ENCODE measurements around the gene RHBDL1. TPM values are rescaled to one million over a fixed set of nuclear protein-coding genes. Genes with fewer than 3 reads are reported as not detected.

The RHBDL1 gene
- total and polyA plus RNA-seq, 2 donors (not counting 3 experiments of a cell fraction or from before 2014, with no cell fraction given) = 1.1 to 1.8 TPM

DNA sequence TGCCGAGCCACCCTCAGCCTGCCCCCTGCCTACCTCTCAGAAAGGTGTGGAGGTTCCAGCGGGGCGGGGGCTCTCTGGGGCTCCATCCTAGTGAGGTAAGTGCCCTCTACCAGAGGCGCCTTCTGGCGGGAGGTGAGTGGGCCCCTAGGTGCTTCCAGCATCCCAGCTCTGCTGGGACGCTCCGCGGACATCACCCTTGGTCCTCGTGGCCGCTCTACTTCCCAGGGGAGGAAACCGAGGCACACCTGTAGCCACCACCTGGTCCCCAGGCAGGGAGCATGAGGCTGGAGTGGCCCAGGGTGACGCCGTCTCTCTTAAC lies 32.5 kb upstream of the RHBDL1 start:
- intact Hi-C loops (cut with micrococcal nuclease) = no loop called here
- H3K9me1 ChIP-seq (replicated peaks; ENCODE audit: control insufficient read depth, extremely low read depth, insufficient read depth, low read length) = no peaks in the 10 kb centered on the region
- POLR2A ChIA-PET = no interaction called here
- dilution Hi-C loops (cut with MboI; ENCODE audit: extremely low pct_ligation_motif_present, low sequenced_read_pairs) = no loop called here
- H3K27ac ChIP-seq (ENCODE audit: insufficient read depth, low read depth, low read length) = no peak overlapping the region
- no peak overlapping the region for H3K4me3 ChIP-seq (replicated peaks in 1 of 3; ENCODE audit: insufficient read depth in 1 of 3, low read depth in 1 of 3, low read length in 3 of 3)
- H3K4me2 ChIP-seq (ENCODE audit: insufficient read depth, low read length) = no peak overlapping the region
- H3K9ac ChIP-seq (replicated peaks; ENCODE audit: extremely low read depth, insufficient read depth, low read length) = no peak overlapping the region
- H3K9me3 ChIP-seq (replicated peaks; ENCODE audit: control insufficient read depth, insufficient read depth, low read length) = no peaks in the 10 kb centered on the region
- CTCF ChIA-PET = interaction anchor here (1.1 kb wide), 1 partner anchor 18 kb away, joined by 3 read pairs; no protein-coding TSS in a partner anchor
- H3K79me2 ChIP-seq (ENCODE audit: control insufficient read depth, insufficient read depth, low read length) = no peaks in the 10 kb centered on the region
- H2AFZ ChIP-seq (ENCODE audit: low read depth, low read length) = no peak overlapping the region
- H3K27me3 ChIP-seq (ENCODE audit: control insufficient read depth in 2 of 2, insufficient read depth in 2 of 2, low read length in 2 of 2) = no peaks in the 10 kb centered on the region
- DNase-seq (ENCODE audit: low read depth, low spot score) (no peak), FAIRE-seq (no peak)
- no peaks in the 10 kb centered on the region for H3K36me3 ChIP-seq (ENCODE audit: control insufficient read depth in 2 of 2, extremely low read depth in 1 of 2, insufficient read depth in 2 of 2, low read length in 2 of 2)
- TF ChIP-seq JUN (IDR thresholded peaks at IDR 0.05; ENCODE audit: borderline replicate concordance, insufficient read depth, insufficient read length, low read depth) (no peak), EZH2 (IDR thresholded peaks at IDR 0.05; ENCODE audit: borderline replicate concordance, low read depth, low read length, severe bottlenecking) (no peak), GATA2 (IDR thresholded peaks at IDR 0.05; ENCODE audit: insufficient read depth, insufficient read length, low read depth, low read length) (no peak), POLR2AphosphoS5 (IDR thresholded peaks at IDR 0.05; ENCODE audit: insufficient read depth, low read depth, low read length) (no peak), POLR2A (IDR thresholded peaks at IDR 0.05; ENCODE audit: low read depth, low read length) (no peak), FOS (IDR thresholded peaks at IDR 0.05; ENCODE audit: borderline replicate concordance, insufficient read depth, low read length) (no peak), MYC (IDR thresholded peaks at IDR 0.05; ENCODE audit: low read depth, low read length) (no peak)
- TF ChIP-seq, protein P1, sequence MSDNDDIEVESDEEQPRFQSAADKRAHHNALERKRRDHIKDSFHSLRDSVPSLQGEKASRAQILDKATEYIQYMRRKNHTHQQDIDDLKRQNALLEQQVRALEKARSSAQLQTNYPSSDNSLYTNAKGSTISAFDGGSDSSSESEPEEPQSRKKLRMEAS (IDR thresholded peaks at IDR 0.05; ENCODE audit: insufficient read depth, insufficient read length) = no peak
- TF ChIP-seq, protein P2, sequence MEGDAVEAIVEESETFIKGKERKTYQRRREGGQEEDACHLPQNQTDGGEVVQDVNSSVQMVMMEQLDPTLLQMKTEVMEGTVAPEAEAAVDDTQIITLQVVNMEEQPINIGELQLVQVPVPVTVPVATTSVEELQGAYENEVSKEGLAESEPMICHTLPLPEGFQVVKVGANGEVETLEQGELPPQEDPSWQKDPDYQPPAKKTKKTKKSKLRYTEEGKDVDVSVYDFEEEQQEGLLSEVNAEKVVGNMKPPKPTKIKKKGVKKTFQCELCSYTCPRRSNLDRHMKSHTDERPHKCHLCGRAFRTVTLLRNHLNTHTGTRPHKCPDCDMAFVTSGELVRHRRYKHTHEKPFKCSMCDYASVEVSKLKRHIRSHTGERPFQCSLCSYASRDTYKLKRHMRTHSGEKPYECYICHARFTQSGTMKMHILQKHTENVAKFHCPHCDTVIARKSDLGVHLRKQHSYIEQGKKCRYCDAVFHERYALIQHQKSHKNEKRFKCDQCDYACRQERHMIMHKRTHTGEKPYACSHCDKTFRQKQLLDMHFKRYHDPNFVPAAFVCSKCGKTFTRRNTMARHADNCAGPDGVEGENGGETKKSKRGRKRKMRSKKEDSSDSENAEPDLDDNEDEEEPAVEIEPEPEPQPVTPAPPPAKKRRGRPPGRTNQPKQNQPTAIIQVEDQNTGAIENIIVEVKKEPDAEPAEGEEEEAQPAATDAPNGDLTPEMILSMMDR (IDR thresholded peaks at IDR 0.05; ENCODE audit: extremely low read depth in 1 of 2, insufficient read depth in 1 of 2, low read depth in 1 of 2, low read length in 2 of 2) = no peak
- no TSS peak for BruUV-seq (replicated peaks)
- H4K20me1 ChIP-seq (replicated peaks; ENCODE audit: control insufficient read depth, extremely low read depth, insufficient read depth, low read length) = no peaks in the 10 kb centered on the region
- H3K4me1 ChIP-seq (ENCODE audit: control insufficient read depth, extremely low read depth, insufficient read depth, low read length) = peaks cover 9% of the 10 kb centered on the region

All from endothelial cell of umbilical vein (primary cell).